RKO (cell line): ENCODE data around the gene FXYD3.
A peak's percentile ranks its signal among the peaks of the same experiment; 100 is the strongest.

ENCODE experiments used
- DNase-seq: peaks from one replicate; pipeline ENCODE4 v3.0.0-alpha.2; 2016; ENCODE audit warnings: low spot score

Gene FXYD3

GRCh38 chr19:35115177-35115951, at the start of gene FXYD3:
Gene FXYD3 (plus strand): TSS chr19:35115823. CDS start chr19:35119377, 3,554 bp downstream.
- DNase-seq: no peak

- DNase-seq: no peak
Measured at GRCh38 chr19:35066121-35066520, 49.5 kb upstream of the FXYD3 start.

- peak; percentile 75 for DNase-seq
Measured at GRCh38 chr19:35066691-35067563, 48.7 kb upstream of the FXYD3 start.

- DNase-seq: no peak
Measured at GRCh38 chr19:35068941-35069634, 46.5 kb upstream of the FXYD3 start.

GRCh38 chr19:35069696-35070095, 45.9 kb upstream of the FXYD3 start:
- no peak for DNase-seq

GRCh38 chr19:35070471-35070870, 45.2 kb upstream of the FXYD3 start:
- no peak for DNase-seq

GRCh38 chr19:35073516-35073915, 42.1 kb upstream of the FXYD3 start:
- no peak for DNase-seq

- DNase-seq: no peak
Measured at GRCh38 chr19:35073941-35074340, 41.7 kb upstream of the FXYD3 start.

GRCh38 chr19:35074426-35075201, 41.0 kb upstream of the FXYD3 start:
- no peak for DNase-seq

GRCh38 chr19:35075202-35076025, 40.2 kb upstream of the FXYD3 start:
- DNase-seq: no peak

GRCh38 chr19:35076026-35076370, 39.6 kb upstream of the FXYD3 start:
- no peak for DNase-seq

- DNase-seq: no peak
Measured at GRCh38 chr19:35076657-35077056, 39.0 kb upstream of the FXYD3 start.

- DNase-seq: no peak
Measured at GRCh38 chr19:35077411-35078223, 38.0 kb upstream of the FXYD3 start.

GRCh38 chr19:35079826-35080225, 35.8 kb upstream of the FXYD3 start:
- no peak for DNase-seq

GRCh38 chr19:35080613-35081170, 34.9 kb upstream of the FXYD3 start:
- DNase-seq: no peak

- DNase-seq: no peak
Measured at GRCh38 chr19:35081201-35081600, 34.4 kb upstream of the FXYD3 start.

GRCh38 chr19:35083691-35084508, 31.7 kb upstream of the FXYD3 start:
- DNase-seq: no peak

- no peak for DNase-seq
Measured at GRCh38 chr19:35084509-35084762, 31.2 kb upstream of the FXYD3 start.

GRCh38 chr19:35085947-35086346, 29.7 kb upstream of the FXYD3 start:
- no peak for DNase-seq
